Trophoblast cell (in vitro differentiated cells and primary cell): ENCODE results near the gene C1QTNF7.

Experiments used
- DNase-seq, 2 donors: peaks; one replicate each; pipeline ENCODE4 v3.0.0-alpha.2; 2016
- H2AFZ ChIP-seq: 2 replicates; pipeline ENCODE4 v1.6.1; 2013; ENCODE audit warnings: low read length, moderate library complexity, mild to moderate bottlenecking; ENCODE audit not compliant: insufficient read depth, poor library complexity
- H2AK5ac ChIP-seq: 2 replicates; pipeline ENCODE4 v1.6.1; 2013; ENCODE audit warnings: mild to moderate bottlenecking, low read length
- H2BK120ac ChIP-seq: 2 replicates; pipeline ENCODE4 v1.6.1; 2013; ENCODE audit warnings: low read length, mild to moderate bottlenecking, moderate library complexity; ENCODE audit not compliant: insufficient read depth, poor library complexity
- H2BK12ac ChIP-seq: 2 replicates; pipeline ENCODE4 v1.6.1; 2013; ENCODE audit warnings: mild to moderate bottlenecking, low read length, moderate library complexity
- H2BK5ac ChIP-seq: 2 replicates; pipeline ENCODE4 v1.6.1; 2013; ENCODE audit warnings: low read length, low read depth, moderate library complexity, mild to moderate bottlenecking; ENCODE audit not compliant: poor library complexity
- H3K14ac ChIP-seq: 2 replicates; pipeline ENCODE4 v1.6.1; 2013; ENCODE audit warnings: mild to moderate bottlenecking, low read length
- H3K18ac ChIP-seq: 2 replicates; pipeline ENCODE4 v1.6.1; 2013; ENCODE audit warnings: mild to moderate bottlenecking, low read length
- H3K23ac ChIP-seq: 2 replicates; pipeline ENCODE4 v1.6.1; 2013; ENCODE audit warnings: low read length
- H3K27ac ChIP-seq: 2 replicates; pipeline ENCODE4 v1.5.1; 2013; ENCODE audit warnings: low read depth, mild to moderate bottlenecking, inconsistent platforms, low read length, moderate library complexity
- H3K27me3 ChIP-seq: 2 replicates; pipeline ENCODE4 v1.6.1; 2013; ENCODE audit warnings: inconsistent platforms, mild to moderate bottlenecking, low read length, moderate library complexity; ENCODE audit not compliant: insufficient read depth
- H3K36me3 ChIP-seq, 2 experiments: 1 replicate in 1 of 2; 2 replicates in 1 of 2; pipeline ENCODE4 v1.6.1; 2013; ENCODE audit warnings: low read length in 2 of 2, mild to moderate bottlenecking in 2 of 2, moderate library complexity in 1 of 2; ENCODE audit not compliant: insufficient read depth in 2 of 2, control insufficient read depth in 1 of 2
- H3K4ac ChIP-seq: 2 replicates; pipeline ENCODE4 v1.6.1; 2013; ENCODE audit warnings: low read depth, mild to moderate bottlenecking, low read length, moderate library complexity
- H3K4me1 ChIP-seq, 2 experiments: 1 replicate in 1 of 2; 2 replicates in 1 of 2; pipeline ENCODE4 v1.6.1; 2013; ENCODE audit warnings: low read length in 2 of 2, mild to moderate bottlenecking in 2 of 2, moderate library complexity in 1 of 2; ENCODE audit not compliant: insufficient read depth in 2 of 2, control insufficient read depth in 1 of 2
- H3K4me2 ChIP-seq: 2 replicates; pipeline ENCODE4 v1.6.1; 2013; ENCODE audit warnings: inconsistent platforms, mild to moderate bottlenecking, low read length, moderate library complexity
- H3K4me3 ChIP-seq: 2 replicates; pipeline ENCODE4 v1.5.1; 2013; ENCODE audit warnings: mild to moderate bottlenecking, low read depth, low read length, inconsistent platforms
- H3K79me1 ChIP-seq: one replicate; pipeline ENCODE4 v1.6.1; 2013; ENCODE audit warnings: low read length
- H3K79me2 ChIP-seq: 2 replicates; pipeline ENCODE4 v1.6.1; 2013; ENCODE audit warnings: low read length, mild to moderate bottlenecking; ENCODE audit not compliant: control insufficient read depth, insufficient read depth, poor library complexity
- H3K9ac ChIP-seq: 2 replicates; pipeline ENCODE4 v1.6.1; 2013; ENCODE audit warnings: mild to moderate bottlenecking, low read length
- H3K9me3 ChIP-seq: 2 replicates; pipeline ENCODE4 v1.6.1; 2013; ENCODE audit warnings: low read depth, mild to moderate bottlenecking, control low read depth, inconsistent platforms, low read length; ENCODE audit not compliant: insufficient read depth
- H4K12ac ChIP-seq: 2 replicates; pipeline ENCODE4 v1.6.1; 2013; ENCODE audit warnings: low read depth, mild to moderate bottlenecking, low read length, moderate library complexity
- H4K8ac ChIP-seq: 2 replicates; pipeline ENCODE4 v1.6.1; 2013; ENCODE audit warnings: low read depth, mild to moderate bottlenecking, low read length, moderate library complexity
- H4K91ac ChIP-seq: one replicate; pipeline ENCODE4 v1.6.1; 2013; ENCODE audit warnings: low read depth, mild to moderate bottlenecking, low read length, moderate library complexity
- WGBS: extraction: QIAGEN DNeasy Blood & Tissue Kit; methylation state at CpG from one replicate; pipeline ENCODE4 v1.1.7; 2013; ENCODE audit warnings: missing lambda C conversion rate; ENCODE audit not compliant: insufficient read length, insufficient coverage; ENCODE audit errors: extremely low coverage; 5-methylcytosine and 5-hydroxymethylcytosine counted together

The C1QTNF7 gene

DNA sequence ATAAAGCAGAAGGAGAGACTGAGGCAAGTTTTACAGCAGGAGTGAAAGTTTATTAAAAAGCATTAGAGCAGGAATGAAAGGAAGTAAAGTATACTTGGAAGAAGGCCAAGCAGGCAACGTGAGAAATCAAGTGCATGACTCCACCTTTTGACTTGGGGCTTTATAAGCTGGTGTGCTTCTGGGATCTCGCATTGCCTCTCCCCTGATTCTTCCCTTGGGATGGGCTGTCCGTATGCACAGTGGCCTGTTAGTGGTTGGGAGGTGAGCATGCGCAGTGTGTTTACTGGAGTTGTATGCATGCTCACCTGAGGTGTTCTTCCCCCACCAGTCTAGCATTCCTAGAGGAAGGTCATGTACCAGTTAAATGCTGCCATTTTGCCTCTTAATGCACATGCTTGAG, 29.1 kb upstream of the C1QTNF7 start:
- no peak overlapping the region for H4K91ac ChIP-seq
- no peak overlapping the region for H4K8ac ChIP-seq
- H3K79me2 ChIP-seq: no peaks in the 10 kb centered on the region
- no peaks in the 10 kb centered on the region for H3K36me3 ChIP-seq
- no peak overlapping the region for H2BK5ac ChIP-seq
- H3K23ac ChIP-seq: no peak overlapping the region
- no peaks in the 10 kb centered on the region for H3K9me3 ChIP-seq
- H4K12ac ChIP-seq: no peak overlapping the region
- H2BK120ac ChIP-seq: no peak overlapping the region
- no peak overlapping the region for H3K4me2 ChIP-seq
- no peak overlapping the region for H3K27ac ChIP-seq
- H3K9ac ChIP-seq: no peak overlapping the region
- no peak overlapping the region for H3K14ac ChIP-seq
- no peak overlapping the region for H3K18ac ChIP-seq
- no peak overlapping the region for H2BK12ac ChIP-seq
- no peak overlapping the region for H3K4ac ChIP-seq
- H2AFZ ChIP-seq: no peak overlapping the region
- DNase-seq: no peak
- H3K79me1 ChIP-seq: peaks cover 1% of the 10 kb centered on the region
- H3K27me3 ChIP-seq: no peaks in the 10 kb centered on the region
- no CpG with 5 or more reads among the region's 4 CpGs for WGBS
- H3K4me3 ChIP-seq: no peak overlapping the region
- H2AK5ac ChIP-seq: no peak overlapping the region
- H3K4me1 ChIP-seq: peaks cover 8 to 11% of the 10 kb centered on the region in 2 experiments

DNA sequence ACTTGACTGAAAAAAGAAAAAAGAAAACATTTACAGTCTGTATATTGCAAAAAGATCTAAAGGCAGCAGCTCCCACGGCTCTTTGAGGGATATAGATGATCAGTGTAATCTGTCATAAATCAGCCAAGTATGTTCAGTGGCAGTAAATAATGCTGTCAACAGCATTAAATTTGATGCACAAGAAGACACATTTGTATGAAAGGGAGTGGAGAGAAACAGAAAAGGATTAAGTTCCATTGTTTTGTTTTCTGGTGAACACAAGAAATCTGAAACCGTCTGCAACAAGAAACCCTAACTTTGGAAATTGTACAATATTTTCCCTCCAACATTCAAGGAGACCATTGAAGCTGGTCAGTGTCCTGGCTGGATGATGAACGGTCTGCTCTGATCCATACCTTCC, 27.6 kb upstream of the C1QTNF7 start:
- no peak overlapping the region for H3K4me2 ChIP-seq
- no peak overlapping the region for H2BK120ac ChIP-seq
- no CpG with 5 or more reads among the region's 3 CpGs for WGBS
- H3K27ac ChIP-seq: no peak overlapping the region
- H2AK5ac ChIP-seq: no peak overlapping the region
- H3K4me1 ChIP-seq: peaks cover 8 to 12% of the 10 kb centered on the region in 2 experiments
- H3K9ac ChIP-seq: no peak overlapping the region
- no peak overlapping the region for H3K14ac ChIP-seq
- H3K36me3 ChIP-seq: no peaks in the 10 kb centered on the region
- H2BK12ac ChIP-seq: no peak overlapping the region
- H2BK5ac ChIP-seq: no peak overlapping the region
- no peak overlapping the region for H4K12ac ChIP-seq
- H3K23ac ChIP-seq: no peak overlapping the region
- H4K8ac ChIP-seq: no peak overlapping the region
- H3K4ac ChIP-seq: no peak overlapping the region
- no peaks in the 10 kb centered on the region for H3K27me3 ChIP-seq
- H4K91ac ChIP-seq: peak overlapping the region; percentile 70
- no peak overlapping the region for H3K18ac ChIP-seq
- no peak overlapping the region for H2AFZ ChIP-seq
- no peak for DNase-seq
- no peaks in the 10 kb centered on the region for H3K9me3 ChIP-seq
- no peak overlapping the region for H3K4me3 ChIP-seq
- no peaks in the 10 kb centered on the region for H3K79me2 ChIP-seq
- peaks cover 1% of the 10 kb centered on the region for H3K79me1 ChIP-seq

GRCh38 chr4:15400981-15401671, 26.7 kb upstream of the C1QTNF7 start:
- Histone ChIP-seq H4K12ac (peak overlapping the region; percentile 51), H3K4me3 (no peak overlapping the region), H3K9me3 (no peaks in the 10 kb centered on the region), H3K27ac (peak overlapping the region; percentile 56), H3K18ac (no peak overlapping the region), H3K36me3 (no peaks in the 10 kb centered on the region), H2AK5ac (peak overlapping the region; percentile 84), H2BK5ac (peak overlapping the region; percentile 52), H4K8ac (peak overlapping the region; percentile 66), H3K14ac (peak overlapping the region; percentile 29), H2BK12ac (peak overlapping the region; percentile 73), H3K27me3 (no peaks in the 10 kb centered on the region), H3K79me2 (no peaks in the 10 kb centered on the region), H3K4me1 (peaks cover 8 to 12% of the 10 kb centered on the region in 2 experiments), H3K79me1 (peaks cover 1% of the 10 kb centered on the region), H3K4me2 (peak overlapping the region; percentile 22), H2AFZ (peak overlapping the region; percentile 23), H3K23ac (no peak overlapping the region), H3K4ac (no peak overlapping the region), H2BK120ac (no peak overlapping the region), H3K9ac (no peak overlapping the region), H4K91ac (peak overlapping the region; percentile 70)
- WGBS: no CpG with 5 or more reads among the region's 9 CpGs
- peak; percentile 75 to 89 for DNase-seq

DNA sequence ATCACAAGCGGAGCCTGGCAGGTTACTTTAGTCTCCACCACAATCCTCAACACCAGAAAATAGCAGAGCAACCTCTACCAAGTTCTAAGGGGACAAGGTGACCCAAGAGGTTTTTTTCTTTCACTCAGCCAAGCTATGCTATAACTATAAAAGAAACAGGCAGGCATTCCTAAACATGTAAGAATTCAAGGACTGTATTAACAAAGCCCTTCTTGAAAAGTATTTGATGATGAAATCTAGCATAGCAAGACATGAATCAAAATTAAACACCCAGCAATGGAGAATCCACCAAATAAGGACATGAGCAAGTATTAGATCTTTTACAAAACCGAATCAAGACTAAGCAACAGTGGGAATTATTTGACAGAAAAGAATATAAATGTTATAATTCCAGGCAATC, 25.7 kb upstream of the C1QTNF7 start:
- no CpG with 5 or more reads among the region's 2 CpGs for WGBS
- H4K8ac ChIP-seq: no peak overlapping the region
- no peaks in the 10 kb centered on the region for H3K9me3 ChIP-seq
- no peak overlapping the region for H2BK120ac ChIP-seq
- no peak overlapping the region for H3K4ac ChIP-seq
- no peak overlapping the region for H2AFZ ChIP-seq
- no peak overlapping the region for H2BK12ac ChIP-seq
- no peak overlapping the region for H3K4me2 ChIP-seq
- peaks cover 8 to 12% of the 10 kb centered on the region in 2 experiments for H3K4me1 ChIP-seq
- no peaks in the 10 kb centered on the region for H3K36me3 ChIP-seq
- H3K14ac ChIP-seq: no peak overlapping the region
- no peak overlapping the region for H3K4me3 ChIP-seq
- H2AK5ac ChIP-seq: no peak overlapping the region
- peaks cover 1% of the 10 kb centered on the region for H3K79me1 ChIP-seq
- no peak overlapping the region for H3K27ac ChIP-seq
- no peaks in the 10 kb centered on the region for H3K79me2 ChIP-seq
- no peaks in the 10 kb centered on the region for H3K27me3 ChIP-seq
- no peak overlapping the region for H3K23ac ChIP-seq
- H2BK5ac ChIP-seq: no peak overlapping the region
- no peak overlapping the region for H3K9ac ChIP-seq
- H3K18ac ChIP-seq: no peak overlapping the region
- no peak overlapping the region for H4K12ac ChIP-seq
- no peak overlapping the region for H4K91ac ChIP-seq
- peak in 1 of 2 donors; percentile 64 for DNase-seq
